ELF-1 (cell line): ENCODE results near the gene WBP2.
"Not testable (repeated sequence)": the region's sequence is repeated elsewhere in the genome, so short reads cannot be mapped to it uniquely, and the experiment has no call there.

Source experiments
- DNase-seq: peaks from one replicate; pipeline ENCODE4 v3.0.0-alpha.2; 2016; ENCODE audit warnings: low read depth, low spot score

The WBP2 gene

GRCh38 chr17:75868730-75869281 lies 13.7 kb upstream of the WBP2 start:
- DNase-seq = not testable (repeated sequence)

GRCh38 chr17:75865404-75866188 lies 10.5 kb upstream of the WBP2 start:
- DNase-seq = not testable (repeated sequence)

- DNase-seq = not testable (repeated sequence)
Measured at GRCh38 chr17:75864887-75865286, 9.8 kb upstream of the WBP2 start.

- DNase-seq = no peak
Measured at GRCh38 chr17:75864448-75864871, 9.3 kb upstream of the WBP2 start.

- no peak for DNase-seq
Measured at GRCh38 chr17:75861927-75862317, 6.8 kb upstream of the WBP2 start.

- not testable (repeated sequence) for DNase-seq
Measured at GRCh38 chr17:75859358-75859757, 4.2 kb upstream of the WBP2 start.

- no peak for DNase-seq
Measured at GRCh38 chr17:75856062-75856756, 1.1 kb upstream of the WBP2 start.

- DNase-seq = no peak
Measured at GRCh38 chr17:75854881-75855309, 240 bp downstream of the WBP2 start.

GRCh38 chr17:75854101-75854748 lies 910 bp downstream of the WBP2 start:
- DNase-seq = peak; percentile 47

GRCh38 chr17:75853433-75853832 lies 1.7 kb downstream of the WBP2 start:
- DNase-seq = no peak

- DNase-seq = not testable (repeated sequence)
Measured at GRCh38 chr17:75851693-75851991, 3.5 kb downstream of the WBP2 start.

GRCh38 chr17:75850928-75851692 lies 4.0 kb downstream of the WBP2 start:
- no peak for DNase-seq

GRCh38 chr17:75849724-75850123 lies 5.4 kb downstream of the WBP2 start:
- no peak for DNase-seq

GRCh38 chr17:75849279-75849646 lies 5.9 kb downstream of the WBP2 start:
- no peak for DNase-seq

GRCh38 chr17:75848523-75849278 lies 6.4 kb downstream of the WBP2 start:
- DNase-seq = peak; percentile 76

- DNase-seq = no peak
Measured at GRCh38 chr17:75847614-75848522, 7.3 kb downstream of the WBP2 start.

GRCh38 chr17:75846692-75847613 lies 8.2 kb downstream of the WBP2 start:
- no peak for DNase-seq

GRCh38 chr17:75845933-75846691 lies 9.0 kb downstream of the WBP2 start:
- DNase-seq = no peak
